LHCN-M2 (cell line): ENCODE results near the gene CCNYL1. TPM values are rescaled to one million over a fixed set of nuclear protein-coding genes. Genes with fewer than 3 reads are reported as not detected.

Experiments used
- DNase-seq: peaks from one replicate; pipeline ENCODE4 v3.0.0-alpha.2; 2012; ENCODE audit warnings: low read depth
- total RNA-seq: library from RNA; depleted of rRNA; stranded (reverse); fragments of >200 nt; gene quantifications from 2 replicates; pipeline ENCODE4 v1.2.3, GENCODE V29; 2014; rRNA removed

Gene CCNYL1
- total RNA-seq, 1 experiment from 2014 or later, result 7.2 TPM

DNA sequence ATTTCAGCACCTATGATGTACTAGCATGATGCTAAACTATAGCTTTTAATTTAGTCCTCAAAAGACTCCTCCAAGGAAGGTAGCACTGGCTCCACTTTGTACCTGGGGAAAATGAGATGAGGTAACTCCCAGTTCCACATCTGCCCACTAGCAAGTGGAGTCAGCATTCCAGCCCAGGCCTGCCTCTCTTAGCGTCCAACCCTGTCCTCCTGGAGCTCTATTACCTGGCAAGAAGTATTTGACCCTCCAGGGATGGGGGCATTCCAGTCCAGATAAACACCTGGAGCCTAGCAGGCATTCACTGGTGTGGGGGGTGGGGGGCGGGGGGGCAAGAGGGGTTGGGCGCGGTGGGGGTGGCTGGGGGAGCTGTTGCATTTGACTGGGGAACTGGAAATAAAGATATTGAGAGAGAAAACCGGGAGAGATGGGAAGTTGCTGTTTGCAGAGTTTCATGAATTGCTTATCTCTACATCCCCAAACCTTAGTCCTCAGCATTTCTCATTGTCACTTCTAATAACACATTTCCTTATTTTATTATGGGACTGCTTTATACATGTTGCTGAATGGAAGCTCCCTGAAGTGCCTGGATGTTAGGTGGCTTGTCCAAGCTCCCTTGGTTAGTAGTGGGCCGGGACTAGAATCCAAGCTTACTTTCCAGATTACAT lies 80.3 kb downstream of the CCNYL1 start:
- DNase-seq, result no peak

DNA sequence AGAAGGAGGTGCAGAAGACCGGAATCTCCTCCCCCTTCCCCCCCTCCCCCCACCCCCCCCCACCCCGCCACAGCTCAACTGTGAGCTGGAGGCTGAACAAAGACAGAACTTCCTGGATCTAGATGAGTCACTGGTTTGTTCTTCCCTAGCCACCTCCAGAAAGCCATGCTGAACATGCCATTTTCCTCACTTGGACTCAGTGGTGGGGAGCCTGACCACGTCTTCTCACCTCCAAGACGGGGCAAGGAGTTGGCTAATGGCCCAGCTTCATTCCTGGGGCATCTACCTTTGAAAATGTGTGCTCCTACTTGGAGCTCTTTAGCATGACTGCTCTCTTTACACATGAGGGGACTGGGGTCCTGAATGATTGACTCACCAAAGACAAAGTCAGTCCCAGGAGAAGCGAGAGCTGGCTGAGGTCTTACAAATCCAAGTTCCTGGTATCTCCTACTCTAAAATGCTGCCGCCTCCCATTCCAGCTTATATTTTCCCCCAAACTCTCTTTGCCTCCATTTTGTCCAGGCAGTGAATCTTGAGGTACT lies 80.9 kb downstream of the CCNYL1 start:
- peak; percentile 66 for DNase-seq

- no peak for DNase-seq
These were observed 85.3 kb downstream of the CCNYL1 start for GRCh38 chr2:207796585-207797350.

DNA sequence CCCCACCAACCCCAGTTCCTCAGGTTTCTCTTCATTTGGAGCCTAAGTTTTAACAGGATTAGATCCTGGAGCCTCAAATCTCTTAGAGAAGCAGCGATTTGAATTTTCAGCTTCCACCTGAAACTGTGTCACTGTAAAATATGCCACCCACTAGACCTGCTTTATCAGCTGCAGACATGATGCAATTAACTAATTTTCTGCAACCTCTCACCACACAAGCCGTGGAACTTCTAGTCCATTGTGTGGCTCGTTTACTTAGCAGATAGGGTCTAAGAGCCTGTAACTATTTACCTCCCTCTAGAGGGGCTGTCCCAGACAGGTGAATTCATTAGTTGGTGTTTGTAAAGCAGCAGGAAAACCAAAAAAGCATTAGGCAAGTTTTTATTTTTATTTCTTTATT lies 89.8 kb downstream of the CCNYL1 start:
- no peak for DNase-seq

DNA sequence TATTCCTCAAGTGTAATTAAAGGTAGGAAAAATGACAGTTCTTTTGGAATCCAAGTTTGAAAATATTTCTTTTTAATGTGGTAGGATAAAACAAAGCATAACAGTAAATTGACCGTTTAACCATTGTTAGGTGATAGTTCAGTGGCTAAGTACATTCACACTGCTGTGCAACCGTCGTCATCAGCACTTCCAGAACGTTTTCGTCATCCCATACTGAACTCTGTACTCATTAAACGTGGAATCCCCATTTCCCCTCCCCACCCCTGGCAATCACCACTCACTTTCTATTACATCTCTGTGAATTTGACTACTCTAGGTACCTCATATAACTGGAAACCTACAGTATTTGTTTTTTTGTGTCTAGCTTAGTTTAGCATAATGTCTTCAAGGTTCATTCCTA lies 91.2 kb downstream of the CCNYL1 start:
- no peak for DNase-seq

Other genes with a start within 250 kb of the CCNYL1 start
- 23.1 and 37.2 TPM in 2 replicates for gene CREB1, start 181.7 kb upstream of the CCNYL1 start, total RNA-seq
- gene METTL21A, start 86.2 kb upstream of the CCNYL1 start, total RNA-seq, result 16.4 and 21.1 TPM in 2 replicates
- gene FZD5, start 58.3 kb downstream of the CCNYL1 start, total RNA-seq, result 1.0 and 1.4 TPM in 2 replicates